Measurements from ENCODE around the gene RNASE4. TPM values are rescaled to one million over a fixed set of nuclear protein-coding genes. Genes with fewer than 3 reads are reported as not detected.

Gene RNASE4
- total RNA-seq, 3 donors from 2014 or later (not counting 1 experiment from before 2014, with no cell fraction given) = 0.60 to 0.68 TPM; not detected in 1

DNA sequence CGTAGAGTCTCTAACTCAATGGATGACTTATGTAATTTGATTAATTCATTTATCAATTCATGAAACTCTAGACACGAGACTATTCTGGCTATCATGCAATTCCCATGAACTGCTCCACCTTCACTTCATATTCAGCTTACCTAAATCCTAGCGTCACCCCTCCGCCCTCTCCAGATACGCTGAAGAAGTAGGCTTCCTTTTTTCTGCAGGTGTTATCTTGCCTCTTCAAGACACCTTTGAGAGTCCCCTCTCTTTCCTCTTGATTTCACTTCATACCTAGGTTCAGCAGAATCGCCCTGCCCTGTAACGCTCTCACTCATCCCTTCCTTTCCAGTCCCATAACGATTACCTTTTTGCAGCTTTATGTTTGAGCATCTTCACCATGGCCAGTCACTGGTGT, 4.0 kb upstream of the RNASE4 start:
- ATAC-seq (no peak), DNase-seq (peak in 1 of 2 donors; percentile 21)
- Histone ChIP-seq H3K36me3 (ENCODE audit: control insufficient read depth, insufficient read depth, low read length) (no peaks in the 10 kb centered on the region), H3K4me1 (ENCODE audit: control insufficient read depth, insufficient read depth, low read length) (peaks cover 44% of the 10 kb centered on the region), H3K4me3 (ENCODE audit: low read length) (no peak overlapping the region), H3K27me3 (ENCODE audit: control insufficient read depth, insufficient read depth, low read length) (no peaks in the 10 kb centered on the region), H3K9me3 (ENCODE audit: control insufficient read depth, insufficient read depth, low read length) (no peaks in the 10 kb centered on the region), H3K27ac (ENCODE audit: low read length) (no peak overlapping the region)
- Mint-ChIP-seq H3K36me3 (no peaks in the 10 kb centered on the region), H3K4me1 (no peaks in the 10 kb centered on the region), H3K27ac (no peak overlapping the region), H3K4me3 (no peak overlapping the region), H3K27me3 (ENCODE audit: low read depth in 2 of 2) (no peaks in the 10 kb centered on the region), H3K9me3 (no peaks in the 10 kb centered on the region)
- TF ChIP-seq CTCF (IDR thresholded peaks at IDR 0.05) = no peak
- intact Hi-C loops (cut with micrococcal nuclease) = loop anchor here (5.0 kb wide), 2 partner anchors 268 to 373 kb away; partner anchors contain the start of genes TEP1 and TTC5
- WGBS (ENCODE audit: insufficient coverage) = 61% methylated on average over 7 of the region's 8 CpGs

- H3K4me1 ChIP-seq (ENCODE audit: control insufficient read depth, insufficient read depth, low read length) = peaks cover 44% of the 10 kb centered on the region
- H3K27me3 ChIP-seq (ENCODE audit: control insufficient read depth, insufficient read depth, low read length) = no peaks in the 10 kb centered on the region
- H3K9me3 ChIP-seq (ENCODE audit: control insufficient read depth, insufficient read depth, low read length) = no peaks in the 10 kb centered on the region
- intact Hi-C loops (cut with micrococcal nuclease) = loop anchor here (1.0 to 5.0 kb wide), 5 partner anchors 18 to 374 kb away; partner anchors contain the start of genes TEP1 and TTC5
- Mint-ChIP-seq H3K27me3 (ENCODE audit: low read depth in 2 of 2) (no peaks in the 10 kb centered on the region), H3K4me3 (no peak overlapping the region), H3K4me1 (no peaks in the 10 kb centered on the region), H3K36me3 (no peaks in the 10 kb centered on the region), H3K9me3 (no peaks in the 10 kb centered on the region), H3K27ac (no peak overlapping the region)
- DNase-seq = no peak
- TF ChIP-seq CTCF (IDR thresholded peaks at IDR 0.05) = no peak
- peak overlapping the region; percentile 99 for H3K27ac ChIP-seq (ENCODE audit: low read length)
- peak overlapping the region; percentile 95 for H3K4me3 ChIP-seq (ENCODE audit: low read length)
- whole genome bisulfite sequencing (ENCODE audit: insufficient coverage) = 19% methylated on average over 7 of the region's 7 CpGs
- H3K36me3 ChIP-seq (ENCODE audit: control insufficient read depth, insufficient read depth, low read length) = no peaks in the 10 kb centered on the region
- peak in 2 of 3 donors; percentile 15 to 44 for ATAC-seq
Observed at GRCh38 chr14:20680843-20681347, 3.5 kb upstream of the RNASE4 start.

DNA sequence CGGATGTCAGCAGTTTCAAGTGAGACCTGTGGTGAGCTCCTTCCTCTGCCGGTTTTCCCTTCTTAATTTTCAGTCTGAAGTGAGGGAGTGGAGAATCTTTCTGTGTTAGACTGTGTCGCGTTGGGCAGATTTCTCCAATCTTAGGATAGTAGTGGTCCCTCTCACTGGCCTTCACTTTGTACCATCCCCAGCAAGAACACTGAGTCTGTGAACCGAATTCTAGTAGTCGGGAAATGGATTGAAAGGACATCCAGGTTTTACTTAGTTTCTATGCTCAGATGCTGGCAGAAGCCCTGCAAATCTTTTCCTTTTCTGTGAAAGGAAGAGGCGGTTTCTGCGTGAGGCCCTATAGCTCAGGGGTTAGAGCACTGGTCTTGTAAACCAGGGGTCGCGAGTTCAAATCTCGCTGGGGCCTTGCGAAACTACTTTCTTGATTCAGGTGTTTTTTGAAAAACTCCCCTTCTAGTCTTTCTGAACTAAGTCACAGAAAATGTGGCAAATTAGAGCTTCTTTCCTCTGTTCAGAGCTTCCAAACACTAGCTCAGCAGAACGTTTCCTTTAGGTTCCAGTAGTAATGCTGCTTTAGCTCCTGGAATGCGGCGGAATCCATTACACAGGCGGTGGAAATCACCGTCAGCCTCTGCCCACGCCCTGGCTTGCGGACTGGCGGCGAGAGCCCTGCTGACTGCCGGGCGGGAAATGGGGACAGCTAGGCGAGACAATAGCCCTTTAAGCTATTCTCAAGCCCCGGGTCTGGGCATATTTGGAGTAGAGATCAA, 2.8 kb upstream of the RNASE4 start:
- Histone ChIP-seq H3K9me3 (ENCODE audit: control insufficient read depth, insufficient read depth, low read length) (no peaks in the 10 kb centered on the region), H3K27ac (ENCODE audit: low read length) (peak overlapping the region; percentile 99), H3K4me1 (ENCODE audit: control insufficient read depth, insufficient read depth, low read length) (peaks cover 44% of the 10 kb centered on the region), H3K4me3 (ENCODE audit: low read length) (peak overlapping the region; percentile 95), H3K27me3 (ENCODE audit: control insufficient read depth, insufficient read depth, low read length) (no peaks in the 10 kb centered on the region), H3K36me3 (ENCODE audit: control insufficient read depth, insufficient read depth, low read length) (no peaks in the 10 kb centered on the region)
- under 1% methylated on average over 24 of the region's 25 CpGs for WGBS (ENCODE audit: insufficient coverage)
- H3K4me3 Mint-ChIP-seq = no peak overlapping the region
- peak; percentile 85 to 94 for DNase-seq
- peak; percentile 36 to 54 (median 46) for ATAC-seq
- no peaks in the 10 kb centered on the region for H3K9me3 Mint-ChIP-seq
- H3K27ac Mint-ChIP-seq = no peak overlapping the region
- no peaks in the 10 kb centered on the region for H3K36me3 Mint-ChIP-seq
- H3K4me1 Mint-ChIP-seq = no peaks in the 10 kb centered on the region
- TF ChIP-seq CTCF (IDR thresholded peaks at IDR 0.05) = no peak
- no peaks in the 10 kb centered on the region for H3K27me3 Mint-ChIP-seq (ENCODE audit: low read depth in 2 of 2)
- intact Hi-C loops (cut with micrococcal nuclease) = loop anchor here (1.0 to 5.0 kb wide), 7 partner anchors 18 to 374 kb away; partner anchors contain the start of genes APEX1, OSGEP, PARP2 and TEP1
